Neuronal stem cell (in vitro differentiated cells): ENCODE data around the gene PCNX2.

ENCODE experiments used
- DNase-seq: peaks from one replicate; pipeline ENCODE4 v3.0.0-alpha.2; 2013; ENCODE audit warnings: low spot score
- H2AFZ ChIP-seq: one replicate; pipeline ENCODE4 v1.6.1; 2013; ENCODE audit warnings: mild to moderate bottlenecking, low read length, inconsistent platforms
- H2AK5ac ChIP-seq: 2 replicates; pipeline ENCODE4 v1.6.1; 2013; ENCODE audit warnings: low read depth, mild to moderate bottlenecking, inconsistent platforms, low read length, moderate library complexity, mixed read lengths
- H2BK120ac ChIP-seq: 2 replicates; pipeline ENCODE4 v1.6.1; 2013; ENCODE audit warnings: low read depth, mild to moderate bottlenecking, inconsistent platforms, low read length, moderate library complexity, mixed read lengths
- H2BK12ac ChIP-seq: one replicate; pipeline ENCODE4 v1.6.1; 2013; ENCODE audit warnings: low read length, inconsistent platforms
- H2BK15ac ChIP-seq: 2 replicates; pipeline ENCODE4 v1.6.1; 2013; ENCODE audit warnings: mild to moderate bottlenecking, low read length, inconsistent platforms, mixed read lengths
- H2BK5ac ChIP-seq: one replicate; pipeline ENCODE4 v1.6.1; 2013; ENCODE audit warnings: inconsistent platforms, mild to moderate bottlenecking, low read length, moderate library complexity
- H3K14ac ChIP-seq: one replicate; pipeline ENCODE4 v1.6.1; 2013; ENCODE audit warnings: low read length, inconsistent platforms
- H3K18ac ChIP-seq: 2 replicates; pipeline ENCODE4 v1.6.1; 2013; ENCODE audit warnings: low read length, inconsistent platforms
- H3K23ac ChIP-seq: 2 replicates; pipeline ENCODE4 v1.6.1; 2013; ENCODE audit warnings: low read depth, mild to moderate bottlenecking, mixed read lengths, low read length, inconsistent platforms; ENCODE audit not compliant: poor library complexity
- H3K27ac ChIP-seq: replicated peaks from 3 replicates; pipeline ENCODE4 v1.5.1; 2013; ENCODE audit warnings: low read length, inconsistent platforms
- H3K27me3 ChIP-seq, 3 experiments: 2 replicates each; pipeline ENCODE4 v1.6.1; 2013; ENCODE audit warnings: low read length in 3 of 3, mild to moderate bottlenecking in 2 of 3, inconsistent platforms in 1 of 3, low read depth in 1 of 3, mixed read lengths in 1 of 3, moderate library complexity in 1 of 3; ENCODE audit not compliant: control insufficient read depth in 3 of 3, insufficient read depth in 3 of 3
- H3K36me3 ChIP-seq, 2 donors: replicated peaks in 1 of 2; 2 replicates each; pipeline ENCODE4 v1.6.1; 2013; ENCODE audit warnings: low read length in 2 of 2; ENCODE audit not compliant: control insufficient read depth in 2 of 2, insufficient read depth in 2 of 2
- H3K4ac ChIP-seq: 2 replicates; pipeline ENCODE4 v1.6.1; 2013; ENCODE audit warnings: inconsistent platforms, mild to moderate bottlenecking, low read length, moderate library complexity
- H3K4me1 ChIP-seq, 2 donors: 1 replicate in 1 of 2; 2 replicates in 1 of 2; pipeline ENCODE4 v1.6.1; 2013; ENCODE audit warnings: low read length in 2 of 2, low read depth in 1 of 2; ENCODE audit not compliant: control insufficient read depth in 2 of 2, insufficient read depth in 1 of 2
- H3K4me2 ChIP-seq: one replicate; pipeline ENCODE4 v1.6.1; 2013; ENCODE audit warnings: mild to moderate bottlenecking, low read length, inconsistent platforms; ENCODE audit not compliant: insufficient read depth, poor library complexity, severe bottlenecking
- H3K4me3 ChIP-seq, 2 donors: 2 replicates each; pipeline ENCODE4 v1.5.1; 2013; ENCODE audit warnings: low read length in 2 of 2, mild to moderate bottlenecking in 2 of 2, inconsistent platforms in 1 of 2, moderate library complexity in 1 of 2
- H3K79me1 ChIP-seq: one replicate; pipeline ENCODE4 v1.6.1; 2013; ENCODE audit warnings: low read depth, mild to moderate bottlenecking, inconsistent platforms, low read length, moderate library complexity
- H3K9ac ChIP-seq: one replicate; pipeline ENCODE4 v1.6.1; 2013; ENCODE audit warnings: mild to moderate bottlenecking, low read depth, low read length, inconsistent platforms; ENCODE audit not compliant: poor library complexity
- H3K9me3 ChIP-seq, 2 donors: replicated peaks in 1 of 2; 2 replicates each; pipeline versions ENCODE3 to v1.6.1; 2013; ENCODE audit warnings: low read length in 2 of 2, mild to moderate bottlenecking in 2 of 2, inconsistent platforms in 1 of 2, low read depth in 1 of 2, mixed read lengths in 1 of 2, moderate library complexity in 1 of 2; ENCODE audit not compliant: control insufficient read depth in 2 of 2, insufficient read depth in 1 of 2
- H4K8ac ChIP-seq: one replicate; pipeline ENCODE4 v1.6.1; 2013; ENCODE audit warnings: low read depth, mild to moderate bottlenecking, inconsistent platforms, low read length, moderate library complexity
- H4K91ac ChIP-seq: one replicate; pipeline ENCODE4 v1.6.1; 2013; ENCODE audit warnings: low read length, low read depth, mild to moderate bottlenecking, inconsistent platforms; ENCODE audit not compliant: poor library complexity
- WGBS, 2 donors: extraction: QIAGEN DNeasy Blood & Tissue Kit; methylation state at CpG; one replicate each; pipeline ENCODE4 v1.1.7; 2013; ENCODE audit warnings: missing lambda C conversion rate in 2 of 2, mixed read lengths in 1 of 2; ENCODE audit not compliant: insufficient read length in 2 of 2, insufficient replicate concordance in 1 of 2; ENCODE audit errors: extremely low coverage in 2 of 2; 5-methylcytosine and 5-hydroxymethylcytosine counted together

PCNX2 gene

DNA sequence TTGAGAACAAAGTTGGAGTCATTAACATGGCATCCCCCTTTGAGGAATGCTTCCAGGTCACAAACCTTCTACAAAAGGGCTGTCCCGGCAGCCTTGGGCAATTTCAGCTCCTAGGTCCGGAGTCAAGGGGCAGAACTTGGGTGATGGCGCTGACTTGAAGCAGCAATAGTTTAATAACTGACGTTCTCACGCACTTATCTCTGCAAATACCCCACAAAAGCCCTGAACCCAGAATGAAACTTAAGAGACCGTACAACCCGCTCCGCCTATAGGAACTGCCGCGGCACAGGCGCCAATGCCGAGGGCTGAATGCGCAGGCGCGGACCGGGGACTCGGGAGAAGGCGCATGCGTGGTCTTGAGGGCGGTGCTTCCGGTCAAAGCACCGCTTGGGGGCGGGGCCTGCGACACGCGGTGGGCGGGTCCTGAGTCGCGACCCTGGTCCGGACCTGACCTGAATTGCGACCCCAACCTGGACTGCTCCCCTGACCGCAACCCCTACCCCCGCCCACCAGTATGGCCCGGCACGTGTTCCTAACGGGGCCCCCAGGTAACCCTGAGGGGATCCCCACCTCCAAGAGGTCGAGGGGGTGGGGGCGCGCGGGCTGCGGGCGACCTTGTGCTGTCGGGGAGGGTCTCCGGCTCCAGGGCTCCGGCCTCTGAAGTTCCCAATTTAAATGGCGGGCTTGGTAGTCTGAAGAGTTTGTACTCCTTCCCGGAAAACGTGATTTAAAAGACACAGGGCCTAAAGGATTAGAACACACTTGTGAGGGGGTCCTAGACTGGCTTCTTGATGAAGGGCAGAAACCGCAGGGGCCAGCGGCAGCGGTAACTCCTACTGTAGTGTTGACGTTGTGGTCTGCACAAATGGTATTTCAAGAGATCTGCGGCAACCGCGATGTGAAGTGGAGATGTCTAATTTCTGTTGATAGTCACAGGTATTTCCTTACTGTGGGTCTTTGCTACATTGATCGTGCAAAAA is 345.0 kb downstream of the PCNX2 start, which contains the start of gene NTPCR:
Gene NTPCR, plus strand, starts transcription at position 415 of the 980 bp plus-strand sequence. Its CDS starts 100 bp downstream, at position 515.
- H3K27ac ChIP-seq, result peak within 1 kb of the TSS; percentile 68
- H2AFZ ChIP-seq, result peak within 1 kb of the TSS; percentile 97
- H2AK5ac ChIP-seq, result no peak within 1 kb of the TSS
- peak within 1 kb of the TSS; percentile 91 for H3K18ac ChIP-seq
- H3K4me2 ChIP-seq, result peak within 1 kb of the TSS; percentile 70
- H2BK120ac ChIP-seq, result no peak within 1 kb of the TSS
- no peak within 1 kb of the TSS for H4K8ac ChIP-seq
- H3K4me3 ChIP-seq, result peak within 1 kb of the TSS; percentile 88 to 91
- no CpG with 5 or more reads among the region's 56 CpGs for WGBS, 2 donors
- DNase-seq, result peak; percentile 96
- peaks cover under 1 to 1% of the 10 kb centered on the region in 2 donors for H3K36me3 ChIP-seq
- H3K9ac ChIP-seq, result peak within 1 kb of the TSS; percentile 72
- H3K4me1 ChIP-seq, result peaks cover 5 to 17% of the 10 kb centered on the region in 2 donors
- no peak within 1 kb of the TSS for H2BK12ac ChIP-seq
- peak within 1 kb of the TSS; percentile 59 for H3K23ac ChIP-seq
- no peaks in the 10 kb centered on the region for H3K9me3 ChIP-seq
- no peak within 1 kb of the TSS for H2BK5ac ChIP-seq
- H2BK15ac ChIP-seq, result no peak within 1 kb of the TSS
- H3K4ac ChIP-seq, result no peak within 1 kb of the TSS
- no peak within 1 kb of the TSS for H4K91ac ChIP-seq
- peaks cover 2% of the 10 kb centered on the region for H3K79me1 ChIP-seq
- no peaks in the 10 kb centered on the region for H3K27me3 ChIP-seq
- H3K14ac ChIP-seq, result no peak within 1 kb of the TSS

DNA sequence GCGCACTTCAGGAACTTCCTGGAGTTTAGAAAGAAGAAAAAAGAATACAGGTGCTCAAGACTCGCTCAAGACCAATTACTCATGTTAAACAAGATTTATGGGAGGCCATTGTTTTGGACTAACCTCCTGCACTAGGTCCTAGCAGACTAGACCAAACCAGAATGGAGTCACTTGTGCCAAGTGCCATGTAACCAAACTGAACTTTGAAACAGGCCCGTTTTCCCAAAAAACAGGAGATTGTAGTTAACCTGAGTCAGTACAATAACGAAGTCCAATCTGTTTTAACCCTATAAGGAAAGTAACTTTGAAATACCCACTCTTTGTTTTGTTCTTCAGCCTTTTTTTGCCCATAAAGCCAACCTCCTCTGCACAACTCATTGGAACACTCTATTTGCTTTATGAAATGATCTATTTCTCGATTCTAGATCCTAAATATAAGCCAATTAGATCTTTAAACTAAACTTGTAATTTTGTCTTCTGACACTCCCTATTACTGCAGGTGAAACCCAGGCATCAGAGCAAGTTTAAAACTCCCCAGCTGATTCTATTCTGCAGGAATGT is 345.8 kb downstream of the PCNX2 start:
- Histone ChIP-seq H3K4me2 (peak overlapping the region; percentile 48), H4K8ac (no peak overlapping the region), H3K9me3 (no peaks in the 10 kb centered on the region), H2AFZ (peak overlapping the region; percentile 97), H3K27ac (no peak overlapping the region), H3K14ac (no peak overlapping the region), H2AK5ac (no peak overlapping the region), H3K4me1 (peaks cover 5 to 17% of the 10 kb centered on the region in 2 donors), H2BK5ac (no peak overlapping the region), H3K36me3 (no peaks in the 10 kb centered on the region), H3K27me3 (no peaks in the 10 kb centered on the region), H2BK12ac (no peak overlapping the region), H3K23ac (no peak overlapping the region), H2BK15ac (no peak overlapping the region), H3K9ac (no peak overlapping the region), H4K91ac (no peak overlapping the region), H3K4ac (no peak overlapping the region), H2BK120ac (no peak overlapping the region), H3K4me3 (peak overlapping the region; percentile 88 to 91), H3K18ac (no peak overlapping the region), H3K79me1 (peaks cover 2% of the 10 kb centered on the region)
- no peak for DNase-seq
- no CpG with 5 or more reads among the region's 5 CpGs for WGBS, 2 donors

DNA sequence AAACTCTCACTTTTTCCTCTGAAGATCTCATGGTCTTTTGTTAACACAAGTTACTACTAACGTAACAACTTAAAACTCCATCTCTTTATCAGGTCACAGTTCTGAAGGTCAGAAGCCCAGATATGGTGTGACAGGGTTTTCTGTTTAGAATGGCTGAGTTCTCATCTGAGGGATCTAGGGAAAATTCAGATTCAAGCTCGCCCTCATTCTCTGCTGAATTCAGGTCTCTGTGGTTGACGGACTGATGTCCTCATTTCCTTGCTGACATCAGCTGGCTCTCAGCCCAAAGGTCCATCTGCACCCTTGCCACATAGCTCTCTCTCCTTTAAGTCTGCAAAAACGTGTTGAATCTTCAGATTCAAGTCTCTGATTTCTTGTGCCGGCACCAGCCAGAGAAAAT is 351.2 kb downstream of the PCNX2 start:
- Histone ChIP-seq H3K14ac (no peak overlapping the region), H3K79me1 (no peaks in the 10 kb centered on the region), H2BK15ac (no peak overlapping the region), H4K91ac (no peak overlapping the region), H3K4me3 (no peak overlapping the region), H3K27me3 (no peaks in the 10 kb centered on the region), H3K36me3 (no peaks in the 10 kb centered on the region), H4K8ac (no peak overlapping the region), H3K4me1 (peaks cover 1 to 4% of the 10 kb centered on the region in 2 donors), H3K4ac (no peak overlapping the region), H2BK120ac (no peak overlapping the region), H3K23ac (no peak overlapping the region), H3K9me3 (no peaks in the 10 kb centered on the region), H3K9ac (no peak overlapping the region), H2BK5ac (no peak overlapping the region), H3K4me2 (no peak overlapping the region), H2BK12ac (no peak overlapping the region), H2AK5ac (no peak overlapping the region), H3K18ac (no peak overlapping the region), H3K27ac (no peak overlapping the region), H2AFZ (no peak overlapping the region)
- no CpG with 5 or more reads among the region's 5 CpGs for WGBS, 2 donors
- DNase-seq, result no peak

DNA sequence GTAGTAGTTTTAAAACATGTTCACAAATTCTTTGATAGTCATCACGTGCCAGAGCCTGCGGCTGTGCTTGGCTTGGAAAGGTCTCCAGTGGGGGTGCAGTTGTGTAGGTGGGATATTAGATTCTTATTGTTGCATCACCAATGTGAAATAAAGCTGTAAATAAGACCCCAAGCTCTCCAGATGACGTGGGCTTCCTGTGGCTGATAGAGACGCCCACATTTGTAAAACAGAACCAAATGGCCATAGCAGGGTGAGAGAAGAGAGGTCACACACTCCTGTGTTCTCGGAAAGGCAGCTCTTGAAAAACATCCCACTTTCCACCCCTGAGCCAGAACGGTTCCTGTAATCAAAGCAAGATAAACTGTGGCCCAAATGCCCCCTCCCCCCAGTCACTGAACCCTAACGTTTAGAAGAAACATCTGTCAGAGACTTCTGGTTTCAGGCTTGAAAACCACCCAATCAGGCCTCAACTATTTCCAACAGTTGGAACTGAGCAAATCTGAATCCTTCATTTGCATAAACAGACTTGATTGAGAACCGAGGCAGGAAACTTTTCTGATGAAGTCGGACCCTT is 351.8 kb downstream of the PCNX2 start:
- Histone ChIP-seq H4K91ac (no peak overlapping the region), H3K9me3 (no peaks in the 10 kb centered on the region), H3K27ac (no peak overlapping the region), H3K79me1 (no peaks in the 10 kb centered on the region), H3K23ac (no peak overlapping the region), H2AK5ac (no peak overlapping the region), H3K14ac (no peak overlapping the region), H2AFZ (no peak overlapping the region), H4K8ac (no peak overlapping the region), H2BK5ac (no peak overlapping the region), H3K27me3 (no peaks in the 10 kb centered on the region), H3K4me3 (no peak overlapping the region), H3K4ac (no peak overlapping the region), H2BK120ac (no peak overlapping the region), H3K18ac (no peak overlapping the region), H3K4me2 (no peak overlapping the region), H3K9ac (no peak overlapping the region), H2BK12ac (no peak overlapping the region), H3K4me1 (peaks cover 1 to 4% of the 10 kb centered on the region in 2 donors), H2BK15ac (no peak overlapping the region), H3K36me3 (no peaks in the 10 kb centered on the region)
- WGBS, 2 donors, result no CpG with 5 or more reads among the region's 9 CpGs
- DNase-seq, result no peak
